ENCODE data around the gene RRP1B. TPM values are rescaled to one million over a fixed set of nuclear protein-coding genes. Genes with fewer than 3 reads are reported as not detected.
"Not testable (repeated sequence)": the region's sequence is repeated elsewhere in the genome, so short reads cannot be mapped to it uniquely, and the experiment has no call there.

RRP1B gene
- total and polyA plus RNA-seq, 12 donors = 5.0 to 11.3 (median 8.4) TPM

DNA sequence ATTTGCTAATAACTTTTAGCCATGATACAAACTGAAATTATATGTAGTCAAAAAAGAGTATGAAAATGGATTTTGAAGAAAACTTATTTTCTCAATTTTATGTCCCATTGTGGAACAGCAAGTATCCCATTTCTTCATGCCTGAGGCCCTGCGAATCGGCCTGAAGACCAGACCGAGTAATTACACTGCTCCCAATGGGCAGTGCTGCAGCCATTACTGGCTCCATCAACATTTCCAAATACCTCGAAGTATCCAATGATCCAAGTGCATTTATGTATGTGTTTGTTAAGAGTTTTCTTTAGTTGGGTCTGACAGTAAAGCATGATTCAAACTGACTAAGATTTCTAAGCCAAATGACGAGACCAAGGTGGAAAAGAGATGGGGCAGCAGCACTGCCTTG is 44.5 kb upstream of the RRP1B start:
- Histone ChIP-seq H3K4me3 (no peak overlapping the region), H3K4me1 (peaks cover 0 to 18% (median 8%) of the 10 kb centered on the region in 9 donors), H3K9me3 (peaks cover 0 to 10% (median 0%) of the 10 kb centered on the region in 11 donors), H3K36me3 (no peaks in the 10 kb centered on the region), H3K27ac (no peak overlapping the region), H3K27me3 (no peaks in the 10 kb centered on the region)
- DNase-seq = no peak
- ATAC-seq = no peak
- intact Hi-C loops (cut with DNase I) = loop anchor here in 1 of 10 donors (5.0 kb wide), 1 partner anchor 32 kb away; no protein-coding TSS in a partner anchor
- WGBS, 2 donors = 82 to 85% methylated on average over 5 of the region's 5 CpGs
- TF ChIP-seq, protein P1, sequence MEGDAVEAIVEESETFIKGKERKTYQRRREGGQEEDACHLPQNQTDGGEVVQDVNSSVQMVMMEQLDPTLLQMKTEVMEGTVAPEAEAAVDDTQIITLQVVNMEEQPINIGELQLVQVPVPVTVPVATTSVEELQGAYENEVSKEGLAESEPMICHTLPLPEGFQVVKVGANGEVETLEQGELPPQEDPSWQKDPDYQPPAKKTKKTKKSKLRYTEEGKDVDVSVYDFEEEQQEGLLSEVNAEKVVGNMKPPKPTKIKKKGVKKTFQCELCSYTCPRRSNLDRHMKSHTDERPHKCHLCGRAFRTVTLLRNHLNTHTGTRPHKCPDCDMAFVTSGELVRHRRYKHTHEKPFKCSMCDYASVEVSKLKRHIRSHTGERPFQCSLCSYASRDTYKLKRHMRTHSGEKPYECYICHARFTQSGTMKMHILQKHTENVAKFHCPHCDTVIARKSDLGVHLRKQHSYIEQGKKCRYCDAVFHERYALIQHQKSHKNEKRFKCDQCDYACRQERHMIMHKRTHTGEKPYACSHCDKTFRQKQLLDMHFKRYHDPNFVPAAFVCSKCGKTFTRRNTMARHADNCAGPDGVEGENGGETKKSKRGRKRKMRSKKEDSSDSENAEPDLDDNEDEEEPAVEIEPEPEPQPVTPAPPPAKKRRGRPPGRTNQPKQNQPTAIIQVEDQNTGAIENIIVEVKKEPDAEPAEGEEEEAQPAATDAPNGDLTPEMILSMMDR (IDR thresholded peaks at IDR 0.05) = no peak

DNA sequence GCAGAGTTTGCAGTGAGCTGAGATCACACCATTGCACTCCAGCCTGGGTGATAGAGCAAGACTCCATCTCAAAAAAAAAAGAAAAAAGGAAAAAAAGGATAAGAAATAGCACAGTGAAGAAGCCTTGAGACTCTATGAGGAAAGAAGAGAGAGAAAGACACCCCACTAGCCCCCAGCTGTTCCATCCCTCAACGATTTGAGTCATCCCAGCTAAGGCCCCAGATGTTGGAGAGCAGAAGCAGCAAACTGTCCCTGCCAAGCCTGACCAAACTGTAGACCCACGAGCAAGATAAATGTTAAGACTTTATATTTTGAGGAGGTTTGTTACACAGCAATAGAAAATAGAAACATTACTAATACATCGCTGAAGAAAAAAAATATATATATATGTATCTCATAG is 42.5 kb upstream of the RRP1B start:
- H3K4me1 ChIP-seq = peaks cover 0 to 15% (median 3%) of the 10 kb centered on the region in 9 donors
- H3K27ac ChIP-seq; H3K36me3 ChIP-seq; ATAC-seq; H3K4me3 ChIP-seq; intact Hi-C loops (cut with DNase I); DNase-seq; H3K27me3 ChIP-seq: not testable (repeated sequence)
- WGBS, 2 donors = 74 to 78% methylated on average over 3 of the region's 3 CpGs
- H3K9me3 ChIP-seq = peaks cover 0 to 29% (median 8%) of the 10 kb centered on the region in 11 donors

GRCh38 chr21:43618940-43619339 is 40.4 kb upstream of the RRP1B start:
- WGBS, 2 donors = 96 to 98% methylated on average over 4 of the region's 4 CpGs
- intact Hi-C loops (cut with DNase I) = no loop called here
- Histone ChIP-seq H3K9me3 (peaks cover 0 to 29% (median 8%) of the 10 kb centered on the region in 11 donors), H3K27ac (no peak overlapping the region), H3K36me3 (no peaks in the 10 kb centered on the region), H3K27me3 (peaks cover 0 to 3% (median 0%) of the 10 kb centered on the region in 7 donors), H3K4me1 (no peaks in the 10 kb centered on the region), H3K4me3 (no peak overlapping the region)
- ATAC-seq (no peak), DNase-seq (no peak)
- TF ChIP-seq, protein P1 (IDR thresholded peaks at IDR 0.05) = no peak

GRCh38 chr21:43619344-43619743 is 40.0 kb upstream of the RRP1B start:
- no peaks in the 10 kb centered on the region for H3K4me1 ChIP-seq
- peaks cover 0 to 29% (median 8%) of the 10 kb centered on the region in 11 donors for H3K9me3 ChIP-seq
- no peak for DNase-seq
- H3K4me3 ChIP-seq = no peak overlapping the region
- TF ChIP-seq, protein P1 (IDR thresholded peaks at IDR 0.05) = no peak
- 92 to 95% methylated on average over 4 of the region's 4 CpGs for WGBS, 2 donors
- intact Hi-C loops (cut with DNase I) = no loop called here
- H3K27ac ChIP-seq = no peak overlapping the region
- H3K27me3 ChIP-seq = peaks cover 0 to 3% (median 0%) of the 10 kb centered on the region in 7 donors
- ATAC-seq = no peak
- no peaks in the 10 kb centered on the region for H3K36me3 ChIP-seq

DNA sequence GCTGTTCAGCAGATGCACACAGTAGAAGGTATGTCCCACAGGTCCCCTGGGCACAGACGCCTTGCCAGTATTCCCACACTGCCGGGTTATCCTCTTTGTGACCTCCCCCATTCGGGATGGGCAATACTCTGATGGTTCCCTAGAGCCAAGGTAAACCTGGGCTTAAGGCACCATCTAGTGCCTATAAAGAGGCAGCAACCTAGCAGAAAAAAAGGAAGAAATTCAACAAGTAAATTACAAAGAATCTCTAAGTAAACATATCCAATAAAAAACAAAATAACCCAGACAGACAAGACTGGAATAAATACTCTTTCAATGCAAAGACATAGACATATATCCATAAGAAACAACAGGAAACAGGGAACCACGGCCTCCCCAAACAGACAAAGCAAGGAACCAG is 39.5 kb upstream of the RRP1B start:
- DNase-seq = no peak
- intact Hi-C loops (cut with DNase I) = no loop called here
- Histone ChIP-seq H3K4me3 (no peak overlapping the region), H3K9me3 (peaks cover 0 to 29% (median 8%) of the 10 kb centered on the region in 11 donors), H3K36me3 (no peaks in the 10 kb centered on the region), H3K27me3 (peaks cover 0 to 3% (median 0%) of the 10 kb centered on the region in 7 donors), H3K27ac (no peak overlapping the region), H3K4me1 (no peaks in the 10 kb centered on the region)
- TF ChIP-seq, protein P1 (IDR thresholded peaks at IDR 0.05) = no peak
- WGBS, 2 donors = 90 to 91% methylated on average over 4 of the region's 4 CpGs
- no peak for ATAC-seq
